Ectodermal cell (in vitro differentiated cells): ENCODE measurements around the gene FXYD4.
"Not testable (repeated sequence)": the region's sequence is repeated elsewhere in the genome, so short reads cannot be mapped to it uniquely, and the experiment has no call there.

Experiments used
- H3K27ac ChIP-seq: 2 replicates; pipeline ENCODE4 v1.7.0; 2013; ENCODE audit warnings: mild to moderate bottlenecking, low read depth, low read length; ENCODE audit not compliant: insufficient read depth, poor library complexity, severe bottlenecking
- H3K27me3 ChIP-seq: 2 replicates; pipeline ENCODE4 v1.7.0; 2013; ENCODE audit warnings: mild to moderate bottlenecking, low read length; ENCODE audit not compliant: insufficient read depth, control insufficient read depth, poor library complexity, severe bottlenecking
- H3K36me3 ChIP-seq: one replicate; pipeline ENCODE4 v1.7.0; 2013; ENCODE audit warnings: low read length; ENCODE audit not compliant: control insufficient read depth, insufficient read depth
- H3K4me1 ChIP-seq: one replicate; pipeline ENCODE4 v1.7.0; 2013; ENCODE audit warnings: low read length; ENCODE audit not compliant: control insufficient read depth, insufficient read depth
- H3K4me3 ChIP-seq: 2 replicates; pipeline ENCODE4 v1.7.0; 2013; ENCODE audit warnings: low read depth, low read length, control low read depth; ENCODE audit not compliant: insufficient read depth
- H3K9me3 ChIP-seq: 2 replicates; pipeline ENCODE4 v1.7.0; 2013; ENCODE audit warnings: mild to moderate bottlenecking, low read length, moderate library complexity; ENCODE audit not compliant: control insufficient read depth
- WGBS, 2 experiments: methylation state at CpG; one replicate each; pipeline ENCODE4 v1.1.7; 2013; ENCODE audit warnings: missing lambda C conversion rate in 2 of 2; 5-methylcytosine and 5-hydroxymethylcytosine counted together

FXYD4 gene

GRCh38 chr10:43385412-43386004, 14.1 kb downstream of the FXYD4 start:
- H3K36me3 ChIP-seq = peaks cover 43% of the 10 kb centered on the region
- no peak overlapping the region for H3K4me3 ChIP-seq
- 92 to 97% methylated on average over 3 of the region's 5 CpGs for WGBS, 2 experiments
- no peaks in the 10 kb centered on the region for H3K27me3 ChIP-seq
- no peak overlapping the region for H3K27ac ChIP-seq
- H3K4me1 ChIP-seq = no peaks in the 10 kb centered on the region
- H3K9me3 ChIP-seq = no peaks in the 10 kb centered on the region

- 95 to 99% methylated on average over 4 of the region's 4 CpGs for WGBS, 2 experiments
- no peaks in the 10 kb centered on the region for H3K27me3 ChIP-seq
- no peak overlapping the region for H3K27ac ChIP-seq
- no peaks in the 10 kb centered on the region for H3K4me1 ChIP-seq
- H3K36me3 ChIP-seq = peaks cover 48% of the 10 kb centered on the region
- no peak overlapping the region for H3K4me3 ChIP-seq
- no peaks in the 10 kb centered on the region for H3K9me3 ChIP-seq
Measured at GRCh38 chr10:43386549-43386948, 15.1 kb downstream of the FXYD4 start.

GRCh38 chr10:43386981-43387677, 15.7 kb downstream of the FXYD4 start:
- no peaks in the 10 kb centered on the region for H3K4me1 ChIP-seq
- H3K27ac ChIP-seq = no peak overlapping the region
- WGBS, 2 experiments = 95 to 98% methylated on average over 29 of the region's 29 CpGs
- H3K27me3 ChIP-seq = no peaks in the 10 kb centered on the region
- peaks cover 53% of the 10 kb centered on the region for H3K36me3 ChIP-seq
- H3K9me3 ChIP-seq = no peaks in the 10 kb centered on the region
- H3K4me3 ChIP-seq = no peak overlapping the region

GRCh38 chr10:43387678-43388032, 16.2 kb downstream of the FXYD4 start:
- 91 to 94% methylated on average over 5 of the region's 5 CpGs for WGBS, 2 experiments
- Histone ChIP-seq H3K36me3 (peaks cover 59% of the 10 kb centered on the region), H3K27me3 (no peaks in the 10 kb centered on the region), H3K27ac (no peak overlapping the region), H3K4me1 (no peaks in the 10 kb centered on the region), H3K4me3 (no peak overlapping the region), H3K9me3 (no peaks in the 10 kb centered on the region)

- Histone ChIP-seq H3K27ac (no peak overlapping the region), H3K9me3 (no peaks in the 10 kb centered on the region), H3K4me1 (peaks cover 12% of the 10 kb centered on the region), H3K27me3 (no peaks in the 10 kb centered on the region), H3K4me3 (no peak overlapping the region), H3K36me3 (peaks cover 74% of the 10 kb centered on the region)
- WGBS, 2 experiments = 94 to 96% methylated on average over 3 of the region's 3 CpGs
Measured at GRCh38 chr10:43389867-43390266, 18.4 kb downstream of the FXYD4 start.

- Histone ChIP-seq H3K9me3 (no peaks in the 10 kb centered on the region), H3K36me3 (peaks cover 78% of the 10 kb centered on the region), H3K27me3 (no peaks in the 10 kb centered on the region), H3K27ac (no peak overlapping the region), H3K4me1 (peaks cover 17% of the 10 kb centered on the region), H3K4me3 (no peak overlapping the region)
- WGBS, 2 experiments = 95 to 98% methylated on average over 5 of the region's 5 CpGs
Measured at GRCh38 chr10:43390333-43390732, 18.9 kb downstream of the FXYD4 start.

GRCh38 chr10:43390759-43391158, 19.3 kb downstream of the FXYD4 start:
- no peaks in the 10 kb centered on the region for H3K9me3 ChIP-seq
- no peak overlapping the region for H3K27ac ChIP-seq
- 84 to 90% methylated on average over 7 of the region's 7 CpGs for WGBS, 2 experiments
- peaks cover 19% of the 10 kb centered on the region for H3K4me1 ChIP-seq
- no peak overlapping the region for H3K4me3 ChIP-seq
- no peaks in the 10 kb centered on the region for H3K27me3 ChIP-seq
- H3K36me3 ChIP-seq = peaks cover 75% of the 10 kb centered on the region

- H3K36me3 ChIP-seq = peaks cover 68% of the 10 kb centered on the region
- H3K27ac ChIP-seq = no peak overlapping the region
- WGBS, 2 experiments = 93 to 97% methylated on average over 6 of the region's 6 CpGs
- H3K4me3 ChIP-seq = no peak overlapping the region
- H3K27me3 ChIP-seq = no peaks in the 10 kb centered on the region
- H3K9me3 ChIP-seq = no peaks in the 10 kb centered on the region
- peaks cover 19% of the 10 kb centered on the region for H3K4me1 ChIP-seq
Measured at GRCh38 chr10:43391496-43391895, 20.1 kb downstream of the FXYD4 start.

GRCh38 chr10:43392748-43393147, 21.3 kb downstream of the FXYD4 start:
- no peak overlapping the region for H3K27ac ChIP-seq
- no peaks in the 10 kb centered on the region for H3K9me3 ChIP-seq
- peaks cover 55% of the 10 kb centered on the region for H3K36me3 ChIP-seq
- 91 to 95% methylated on average over 3 of the region's 3 CpGs for WGBS, 2 experiments
- H3K4me1 ChIP-seq = peaks cover 22% of the 10 kb centered on the region
- no peak overlapping the region for H3K4me3 ChIP-seq
- no peaks in the 10 kb centered on the region for H3K27me3 ChIP-seq

- not testable (repeated sequence) for H3K27ac ChIP-seq
- peaks cover 51% of the 10 kb centered on the region for H3K36me3 ChIP-seq
Measured at GRCh38 chr10:43393186-43393585, 21.8 kb downstream of the FXYD4 start.

More at GRCh38 chr10:43393186-43393585, 21.8 kb downstream of the FXYD4 start:
- H3K4me1 ChIP-seq = peaks cover 25% of the 10 kb centered on the region
- not testable (repeated sequence) for H3K27me3 ChIP-seq, H3K9me3 ChIP-seq, H3K4me3 ChIP-seq
- WGBS, 2 experiments = 92 to 94% methylated on average over 11 of the region's 11 CpGs
